ENCODE measurements around the gene IQCF5.

GRCh38 chr3:51860703-51861665 is 14.4 kb downstream of the IQCF5 start, which contains the start of gene IQCF2:
- TF ChIP-seq BCL6 (CRISPR knock-in tag; IDR thresholded peaks at IDR 0.05), result no peak
- no peak for TF ChIP-seq REST (IDR thresholded peaks at IDR 0.05; ENCODE audit: borderline replicate concordance)
- TF ChIP-seq REST (CRISPR knock-in tag; IDR thresholded peaks at IDR 0.05; ENCODE audit: low read depth), result no peak

All from K562 (cell line).